Tibial nerve (tissue), 3 donors: ENCODE results near the gene CTAGE9.

Source experiments
- CTCF ChIP-seq, 5 experiments: fragments of 200-600 bp in 3 of 5; fragments of 450-650 bp in 2 of 5; sonication (generic) in 3 of 5; IDR thresholded peaks; one replicate each; pipeline ENCODE4 v1.5.1; 2016 to 2019; ENCODE audit warnings: antibody characterized with exemption in 5 of 5, mild to moderate bottlenecking in 3 of 5, moderate library complexity in 2 of 5
- POLR2A ChIP-seq, 2 donors: fragments of 450-650 bp; IDR thresholded peaks; one replicate each; pipeline ENCODE4 v1.6.1; 2017; ENCODE audit warnings: antibody characterized with exemption in 2 of 2, mild to moderate bottlenecking in 2 of 2, moderate library complexity in 2 of 2

GRCh38 chr6:131755597-131755996 lies 44.8 kb upstream of the CTAGE9 start:
- TF ChIP-seq CTCF (IDR thresholded peaks at IDR 0.05) = no peak
- TF ChIP-seq POLR2A (IDR thresholded peaks at IDR 0.05) = no peak
